MM.1S (cell line): Measurements from ENCODE around the gene PRR9.

Experiments used
- DNase-seq: peaks from one replicate; pipeline ENCODE4 v3.0.0-alpha.2; 2015
- H2AFZ ChIP-seq: fragments of 300-600 bp; sonication (generic); 2 replicates; pipeline ENCODE4 v1.6.0; 2016; ENCODE audit warnings: antibody characterized with exemption, low read length
- H3F3A ChIP-seq: fragments of 300-600 bp; sonication (generic); 2 replicates; pipeline ENCODE4 v1.6.1; 2016; ENCODE audit warnings: mild to moderate bottlenecking, antibody characterized with exemption, low read length, moderate library complexity, mixed read lengths; ENCODE audit not compliant: insufficient read depth
- H3K27ac ChIP-seq: fragments of 300-600 bp; sonication (generic); 2 replicates; pipeline ENCODE4 v1.5.1; 2016; ENCODE audit warnings: mild to moderate bottlenecking, low read length
- H3K27me3 ChIP-seq: fragments of 300-600 bp; sonication (generic); replicated peaks from 2 replicates; pipeline ENCODE4 v1.6.0; 2016; ENCODE audit warnings: low read length; ENCODE audit not compliant: insufficient read depth
- H3K36me3 ChIP-seq: fragments of 300-600 bp; sonication (generic); replicated peaks from 2 replicates; pipeline ENCODE4 v1.6.1; 2016; ENCODE audit warnings: mild to moderate bottlenecking, low read length, mixed read lengths; ENCODE audit not compliant: insufficient read depth
- H3K4me1 ChIP-seq: fragments of 300-600 bp; sonication (generic); 2 replicates; pipeline ENCODE4 v1.6.1; 2016; ENCODE audit warnings: low read length, mixed read lengths
- H3K4me2 ChIP-seq: fragments of 300-600 bp; sonication (generic); 2 replicates; pipeline ENCODE4 v1.6.0; 2016; ENCODE audit warnings: low read depth, low read length
- H3K4me3 ChIP-seq: fragments of 300-600 bp; sonication (generic); 2 replicates; pipeline ENCODE4 v1.5.1; 2016; ENCODE audit warnings: low read length, mixed read lengths
- H3K79me2 ChIP-seq: fragments of 300-600 bp; sonication (generic); 2 replicates; pipeline ENCODE4 v1.6.1; 2016; ENCODE audit warnings: mixed run types, low read length, mixed read lengths
- H3K9ac ChIP-seq: fragments of 300-600 bp; sonication (generic); 2 replicates; pipeline ENCODE4 v1.6.1; 2016; ENCODE audit warnings: low read length, mixed read lengths
- H3K9me2 ChIP-seq: fragments of 300-600 bp; sonication (generic); replicated peaks from 2 replicates; pipeline ENCODE4 v1.6.1; 2016; ENCODE audit warnings: mild to moderate bottlenecking, low read length, mixed read lengths; ENCODE audit not compliant: insufficient read depth
- H3K9me3 ChIP-seq: fragments of 300-600 bp; sonication (generic); replicated peaks from 2 replicates; pipeline ENCODE4 v1.6.1; 2016; ENCODE audit warnings: mild to moderate bottlenecking, low read length, mixed read lengths; ENCODE audit not compliant: insufficient read depth
- H4K20me1 ChIP-seq: fragments of 300-600 bp; sonication (generic); 2 replicates; pipeline ENCODE4 v1.6.1; 2016; ENCODE audit warnings: mild to moderate bottlenecking, low read length, moderate library complexity, mixed read lengths; ENCODE audit not compliant: insufficient read depth
- CTCF ChIP-seq: fragments of 300-600 bp; sonication (generic); IDR thresholded peaks from 2 replicates; pipeline ENCODE4 v1.5.1; 2016; ENCODE audit warnings: antibody characterized with exemption, low read length, mixed read lengths
- EZH2 ChIP-seq: fragments of 300-600 bp; sonication (generic); optimal IDR thresholded peaks from 2 replicates; pipeline ENCODE3; 2017; ENCODE audit warnings: low read depth, mild to moderate bottlenecking, antibody characterized with exemption, low read length, mixed read lengths
- EZH2phosphoT487 ChIP-seq: fragments of 300-600 bp; sonication (generic); IDR thresholded peaks from 2 replicates; pipeline ENCODE4 v1.6.1; 2018; ENCODE audit warnings: antibody characterized with exemption, low read length

The PRR9 gene

GRCh38 chr1:153212201-153212600 lies 5.2 kb upstream of the PRR9 start:
- H3K36me3 ChIP-seq: no peaks in the 10 kb centered on the region
- H3K9me3 ChIP-seq: no peaks in the 10 kb centered on the region
- no peak overlapping the region for H2AFZ ChIP-seq
- TF ChIP-seq EZH2phosphoT487 (no peak), EZH2 (no peak), CTCF (no peak)
- no peak overlapping the region for H3K9ac ChIP-seq
- no peaks in the 10 kb centered on the region for H3F3A ChIP-seq
- H3K9me2 ChIP-seq: no peaks in the 10 kb centered on the region
- no peaks in the 10 kb centered on the region for H4K20me1 ChIP-seq
- H3K4me1 ChIP-seq: no peaks in the 10 kb centered on the region
- no peaks in the 10 kb centered on the region for H3K27me3 ChIP-seq
- H3K27ac ChIP-seq: no peak overlapping the region
- no peaks in the 10 kb centered on the region for H3K79me2 ChIP-seq
- no peak for DNase-seq
- no peak overlapping the region for H3K4me3 ChIP-seq
- no peak overlapping the region for H3K4me2 ChIP-seq

GRCh38 chr1:153213519-153213918 lies 3.9 kb upstream of the PRR9 start:
- no peaks in the 10 kb centered on the region for H3F3A ChIP-seq
- H3K4me3 ChIP-seq: no peak overlapping the region
- H2AFZ ChIP-seq: no peak overlapping the region
- no peak for DNase-seq
- H3K27ac ChIP-seq: no peak overlapping the region
- H3K27me3 ChIP-seq: no peaks in the 10 kb centered on the region
- no peak overlapping the region for H3K9ac ChIP-seq
- H3K4me2 ChIP-seq: no peak overlapping the region
- H4K20me1 ChIP-seq: no peaks in the 10 kb centered on the region
- no peaks in the 10 kb centered on the region for H3K4me1 ChIP-seq
- no peaks in the 10 kb centered on the region for H3K9me3 ChIP-seq
- H3K79me2 ChIP-seq: no peaks in the 10 kb centered on the region
- no peaks in the 10 kb centered on the region for H3K36me3 ChIP-seq
- no peaks in the 10 kb centered on the region for H3K9me2 ChIP-seq
- no peak for TF ChIP-seq EZH2phosphoT487
- no peak for TF ChIP-seq EZH2
- no peak for TF ChIP-seq CTCF

- Histone ChIP-seq H4K20me1 (no peaks in the 10 kb centered on the region), H3K79me2 (no peaks in the 10 kb centered on the region), H2AFZ (no peak overlapping the region), H3K36me3 (no peaks in the 10 kb centered on the region), H3K9me3 (no peaks in the 10 kb centered on the region), H3K4me1 (no peaks in the 10 kb centered on the region), H3K4me2 (no peak overlapping the region), H3F3A (no peaks in the 10 kb centered on the region), H3K9me2 (no peaks in the 10 kb centered on the region), H3K9ac (no peak overlapping the region), H3K4me3 (no peak overlapping the region), H3K27ac (no peak overlapping the region), H3K27me3 (no peaks in the 10 kb centered on the region)
- no peak for DNase-seq
- TF ChIP-seq EZH2phosphoT487 (no peak), CTCF (no peak), EZH2 (no peak)
Measured at GRCh38 chr1:153217744-153218416, 496 bp downstream of the PRR9 start.
